ENCODE measurements around the gene CLEC18A.
"Not testable (repeated sequence)": the region's sequence is repeated elsewhere in the genome, so short reads cannot be mapped to it uniquely, and the experiment has no call there.

CLEC18A gene

GRCh38 chr16:69930117-69930776 is 20.9 kb upstream of the CLEC18A start:
- DNase-seq (ENCODE audit: low read depth in 2 of 2): peak in 1 of 2 experiments; percentile 13

GRCh38 chr16:69931631-69932030 is 19.5 kb upstream of the CLEC18A start:
- no peak for DNase-seq (ENCODE audit: low read depth in 2 of 2)

DNA sequence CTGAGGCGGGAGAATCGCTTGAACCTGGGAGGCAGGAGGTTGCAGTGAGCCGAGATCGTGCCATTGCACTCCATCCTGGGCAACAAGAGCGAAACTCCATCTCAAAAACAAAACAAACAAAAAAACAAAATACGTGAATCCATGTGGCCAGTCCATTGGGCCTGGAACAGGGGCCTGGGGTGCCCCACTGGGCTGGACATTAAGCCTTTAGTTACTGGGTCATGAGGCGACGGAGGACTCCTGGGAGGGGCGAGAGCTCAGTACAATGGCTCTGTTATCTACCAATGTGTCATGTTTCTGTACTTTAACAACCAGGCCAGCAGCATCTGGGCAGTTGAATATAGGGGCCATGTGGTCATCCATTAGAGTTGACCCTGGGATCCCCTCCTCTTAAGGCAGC is 18.9 kb upstream of the CLEC18A start:
- no peak for DNase-seq (ENCODE audit: low read depth in 2 of 2)

- DNase-seq (ENCODE audit: low read depth in 2 of 2): no peak
Measured at GRCh38 chr16:69932691-69933392, 18.3 kb upstream of the CLEC18A start.

GRCh38 chr16:69934044-69934443 is 17.1 kb upstream of the CLEC18A start:
- DNase-seq (ENCODE audit: low read depth in 2 of 2): no peak

- no peak for DNase-seq (ENCODE audit: low read depth in 2 of 2)
Measured at GRCh38 chr16:69934751-69935150, 16.4 kb upstream of the CLEC18A start.

- no peak for DNase-seq (ENCODE audit: low read depth in 2 of 2)
Measured at GRCh38 chr16:69935278-69935711, 15.8 kb upstream of the CLEC18A start.

DNA sequence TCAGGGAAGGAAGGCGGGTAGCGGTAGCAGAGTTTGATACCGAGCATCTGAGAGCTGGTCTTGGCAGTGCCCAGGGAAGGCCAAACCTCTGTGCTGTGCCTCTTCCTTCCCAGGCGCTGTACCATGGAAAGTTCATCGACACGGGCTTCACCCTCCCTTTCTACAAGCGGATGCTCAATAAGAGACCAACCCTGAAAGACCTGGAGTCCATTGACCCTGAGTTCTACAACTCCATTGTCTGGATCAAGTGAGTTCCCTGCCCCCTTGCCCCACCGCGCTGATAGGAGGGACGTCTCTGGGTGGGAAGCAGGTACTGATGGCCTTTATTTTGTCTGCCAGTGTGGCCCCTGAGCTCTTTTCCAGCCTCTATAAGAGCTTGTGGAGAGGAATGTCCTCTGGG is 15.4 kb upstream of the CLEC18A start:
- no peak for DNase-seq (ENCODE audit: low read depth in 2 of 2)

- no peak for DNase-seq (ENCODE audit: low read depth in 2 of 2)
Measured at GRCh38 chr16:69936252-69936651, 14.9 kb upstream of the CLEC18A start.

DNA sequence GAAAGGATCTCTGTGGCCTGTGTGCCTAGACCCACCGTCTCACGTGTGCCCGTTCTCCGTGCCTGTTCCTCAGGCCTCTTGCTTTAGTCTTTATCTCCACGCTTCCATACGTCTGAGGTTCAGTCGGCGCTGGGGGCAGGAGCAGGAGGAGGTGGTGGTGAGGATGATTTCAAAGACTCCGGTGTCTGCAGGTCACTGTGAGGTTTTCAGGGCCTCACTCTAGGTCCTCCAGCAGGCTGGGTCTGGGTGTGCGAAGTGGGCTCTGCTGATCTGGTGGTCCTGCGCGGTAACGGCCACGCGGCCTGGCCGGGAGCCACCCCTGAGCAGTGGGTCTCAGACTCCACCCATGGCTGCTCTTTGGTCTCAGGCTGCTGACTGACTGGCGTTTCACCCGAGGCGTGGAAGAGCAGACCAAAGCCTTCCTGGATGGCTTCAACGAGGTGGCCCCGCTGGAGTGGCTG is 14.4 kb upstream of the CLEC18A start:
- no peak for DNase-seq (ENCODE audit: low read depth in 2 of 2)

DNA sequence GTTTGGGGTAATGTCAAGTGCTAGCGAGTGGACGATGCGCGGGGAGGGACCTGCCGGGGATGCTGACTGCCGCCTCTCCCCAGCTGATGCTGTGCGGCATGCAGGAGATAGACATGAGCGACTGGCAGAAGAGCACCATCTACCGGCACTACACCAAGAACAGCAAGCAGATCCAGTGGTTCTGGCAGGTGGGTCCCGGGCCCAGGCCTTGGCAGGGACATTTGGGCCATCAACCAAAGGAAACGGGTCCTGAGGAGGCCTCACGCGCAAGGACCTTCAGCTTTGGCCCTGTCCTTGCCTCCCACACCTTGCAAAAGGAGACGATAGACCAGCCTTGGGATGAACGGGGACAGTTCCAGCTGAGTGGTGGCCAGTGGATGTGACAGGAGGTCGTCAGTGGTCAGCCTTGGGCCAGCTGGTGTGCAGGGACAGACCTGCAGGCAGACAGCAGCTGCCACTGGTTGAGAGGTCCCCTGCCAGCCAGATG is 13.6 kb upstream of the CLEC18A start:
- no peak for DNase-seq (ENCODE audit: low read depth in 2 of 2)

DNA sequence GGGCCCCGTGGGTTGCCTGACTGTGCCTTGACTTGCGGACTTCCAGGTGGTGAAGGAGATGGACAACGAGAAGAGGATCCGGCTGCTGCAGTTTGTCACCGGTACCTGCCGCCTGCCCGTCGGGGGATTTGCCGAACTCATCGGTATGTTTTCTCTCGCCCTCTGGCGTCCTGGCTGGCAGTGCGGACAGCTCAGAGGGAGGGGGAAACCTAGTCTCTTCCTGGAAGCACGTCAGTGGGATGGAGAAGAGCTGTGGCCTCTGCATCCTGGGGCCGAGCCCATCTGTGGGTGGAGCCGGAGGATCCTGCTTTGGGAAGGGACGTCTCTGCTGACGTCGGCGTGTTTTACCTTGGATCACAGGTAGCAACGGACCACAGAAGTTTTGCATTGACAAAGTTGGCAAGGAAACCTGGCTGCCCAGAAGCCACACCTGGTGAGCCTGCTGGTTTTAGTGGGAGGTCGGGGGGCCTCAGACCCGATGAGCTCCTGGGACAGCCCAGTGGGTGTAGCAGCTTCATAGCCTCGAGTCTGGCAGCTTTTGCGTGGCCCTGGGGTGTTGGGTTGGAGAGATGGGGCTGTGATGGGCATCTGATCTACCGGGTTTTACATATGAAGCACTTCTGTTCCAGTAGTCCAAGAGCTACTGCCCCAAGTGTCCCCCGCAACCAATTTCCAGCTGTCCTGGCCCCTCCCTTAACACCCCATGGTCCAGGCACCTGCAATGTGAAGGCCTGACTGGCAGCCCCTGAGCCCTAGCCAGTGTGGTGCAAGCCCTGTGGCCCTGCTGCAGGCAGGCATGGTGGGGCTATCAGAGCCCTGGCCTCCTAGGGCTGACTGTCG is 11.9 kb upstream of the CLEC18A start:
- DNase-seq (ENCODE audit: low read depth in 2 of 2): no peak

GRCh38 chr16:69939821-69940585 is 11.1 kb upstream of the CLEC18A start:
- no peak for DNase-seq (ENCODE audit: low read depth in 2 of 2)

DNA sequence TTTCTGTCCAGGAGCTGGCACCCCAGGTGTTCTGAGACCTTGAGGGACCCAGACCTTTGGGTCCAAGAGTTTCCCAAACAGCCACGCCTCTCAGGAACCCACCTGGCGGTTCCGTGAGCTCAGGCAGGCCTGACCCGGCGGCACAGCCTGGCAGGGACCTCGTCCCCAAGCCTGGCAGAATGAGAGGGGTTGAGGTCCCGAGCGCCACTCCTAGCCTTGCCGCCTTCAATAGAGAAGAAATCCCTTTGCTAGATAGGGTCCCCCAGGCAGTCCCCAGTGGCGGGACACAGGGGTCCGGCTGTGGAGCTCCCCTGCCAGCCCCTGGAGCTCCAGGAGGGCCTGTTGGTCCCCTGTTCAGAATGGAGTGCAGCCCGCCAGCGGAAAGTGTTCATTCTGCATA is 10.5 kb upstream of the CLEC18A start:
- no peak for DNase-seq (ENCODE audit: low read depth in 2 of 2)

GRCh38 chr16:69941251-69942098 is 9.7 kb upstream of the CLEC18A start:
- no peak for DNase-seq (ENCODE audit: low read depth in 2 of 2)

- no peak for DNase-seq (ENCODE audit: low read depth in 2 of 2)
Measured at GRCh38 chr16:69942099-69942491, 9.0 kb upstream of the CLEC18A start.

DNA sequence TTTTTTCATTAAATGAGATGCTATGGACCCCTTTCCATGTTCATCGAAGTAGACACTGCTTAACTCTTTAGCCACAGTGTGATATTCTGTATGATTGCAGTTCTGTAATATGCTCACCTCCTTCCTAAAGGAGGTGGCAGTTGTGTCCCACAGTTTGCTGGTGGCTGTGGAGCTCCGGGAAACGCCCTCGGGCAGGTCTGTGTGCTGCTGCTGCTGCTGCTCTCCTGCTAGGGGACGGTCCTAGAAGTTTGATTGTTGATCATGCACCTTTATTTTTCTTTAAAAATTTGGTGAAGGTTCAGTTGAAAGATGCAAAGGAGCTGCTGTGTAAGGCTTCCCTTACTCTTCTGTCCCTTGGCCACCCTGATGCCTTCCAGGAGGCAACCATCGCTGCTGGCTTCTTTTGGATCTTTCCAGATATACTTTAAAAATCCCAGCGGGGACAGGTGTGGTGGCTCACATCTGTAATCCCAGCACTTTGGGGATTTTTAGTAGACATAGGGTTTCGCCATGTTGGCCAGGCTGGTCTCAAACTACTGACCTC is 8.4 kb upstream of the CLEC18A start:
- DNase-seq (ENCODE audit: low read depth in 2 of 2): no peak

GRCh38 chr16:69943241-69944036 is 7.7 kb upstream of the CLEC18A start:
- DNase-seq (ENCODE audit: low read depth in 2 of 2): not testable (repeated sequence)

GRCh38 chr16:69950411-69950810 is 723 bp upstream of the CLEC18A start:
- not testable (repeated sequence) for DNase-seq (ENCODE audit: low read depth in 2 of 2)

DNA sequence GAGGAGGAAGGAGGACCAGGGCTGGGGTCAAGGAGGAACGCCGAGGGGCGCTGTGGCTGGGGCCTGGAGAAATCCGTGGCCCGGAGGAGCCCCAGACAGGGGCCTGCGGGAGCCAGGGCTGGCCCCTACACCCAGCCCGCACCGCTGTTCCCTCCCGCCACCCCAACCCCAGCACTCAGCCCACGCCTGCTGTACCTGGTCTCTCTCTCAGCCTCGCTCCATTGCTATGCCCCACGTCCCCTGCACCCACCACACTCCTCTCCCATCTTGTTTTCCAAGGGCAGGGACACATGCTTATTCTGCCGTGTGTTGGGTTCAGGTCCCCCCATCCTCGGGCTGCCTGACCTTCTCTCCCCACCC is 518 bp downstream of the CLEC18A start:
- DNase-seq (ENCODE audit: low read depth in 2 of 2): not testable (repeated sequence)

Data from stimulated activated CD4-positive, alpha-beta T cell treated with anti-CD3 and anti-CD28 coated beads, Interleukin-12 subunit alpha, Interleukin-12 subunit beta, amount 100 ng/mL, for 24 hours (primary cell).